ENCODE results near the gene HOMER3. TPM values are rescaled to one million over a fixed set of nuclear protein-coding genes. Genes with fewer than 3 reads are reported as not detected.

Gene HOMER3
- total RNA-seq, 120 experiments from 2014 or later, result 11.7 to 52.8 (median 22.9) TPM

Other genes starting within 250 kb of the HOMER3 start
- gene COMP, start 149.9 kb downstream of the HOMER3 start, total RNA-seq, result under 1 TPM in 7 of 120 experiments, not detected in 113; 0.21 to 0.63 (median 0.39) TPM
- 100 to 1,000 TPM in 4 of 120 experiments, 10 to 100 TPM in 116; 53.7 to 101 (median 75.4) TPM for gene UPF1, start 109.3 kb downstream of the HOMER3 start, total RNA-seq
- gene CERS1, start 45.1 kb downstream of the HOMER3 start, total RNA-seq, result 100 to 1,000 TPM in 106 of 120 experiments, 10 to 100 TPM in 14; 81.6 to 211 (median 120) TPM
- gene COPE, start 21.8 kb downstream of the HOMER3 start, total RNA-seq, result 100 to 1,000 TPM; 108 to 189 (median 147) TPM
- gene DDX49, start 21.5 kb downstream of the HOMER3 start, total RNA-seq, result 10 to 100 TPM; 28.5 to 56.4 (median 38.5) TPM
- 100 to 1,000 TPM; 143 to 254 (median 191) TPM for gene SUGP2, start 92.3 kb upstream of the HOMER3 start, total RNA-seq
- gene ARMC6, start 92.4 kb upstream of the HOMER3 start, total RNA-seq, result 10 to 100 TPM; 16.2 to 34.3 (median 24.2) TPM
- gene SLC25A42, start 122.8 kb upstream of the HOMER3 start, total RNA-seq, result 10 to 100 TPM; 17.0 to 52.0 (median 27.3) TPM
- gene TMEM161A, start 197.3 kb upstream of the HOMER3 start, total RNA-seq, result 10 to 100 TPM; 14.9 to 46.0 (median 24.7) TPM
- 1 to 10 TPM in 82 of 120 experiments, under 1 TPM in 28, not detected in 10; 0.33 to 5.3 (median 1.9) TPM for gene MEF2B, start 229.0 kb upstream of the HOMER3 start, total RNA-seq

Data from dorsolateral prefrontal cortex (tissue), 118 donors.